ENCODE measurements around the gene LMBR1.
"Not testable (repeated sequence)": the region's sequence is repeated elsewhere in the genome, so short reads cannot be mapped to it uniquely, and the experiment has no call there.

LMBR1 gene

DNA sequence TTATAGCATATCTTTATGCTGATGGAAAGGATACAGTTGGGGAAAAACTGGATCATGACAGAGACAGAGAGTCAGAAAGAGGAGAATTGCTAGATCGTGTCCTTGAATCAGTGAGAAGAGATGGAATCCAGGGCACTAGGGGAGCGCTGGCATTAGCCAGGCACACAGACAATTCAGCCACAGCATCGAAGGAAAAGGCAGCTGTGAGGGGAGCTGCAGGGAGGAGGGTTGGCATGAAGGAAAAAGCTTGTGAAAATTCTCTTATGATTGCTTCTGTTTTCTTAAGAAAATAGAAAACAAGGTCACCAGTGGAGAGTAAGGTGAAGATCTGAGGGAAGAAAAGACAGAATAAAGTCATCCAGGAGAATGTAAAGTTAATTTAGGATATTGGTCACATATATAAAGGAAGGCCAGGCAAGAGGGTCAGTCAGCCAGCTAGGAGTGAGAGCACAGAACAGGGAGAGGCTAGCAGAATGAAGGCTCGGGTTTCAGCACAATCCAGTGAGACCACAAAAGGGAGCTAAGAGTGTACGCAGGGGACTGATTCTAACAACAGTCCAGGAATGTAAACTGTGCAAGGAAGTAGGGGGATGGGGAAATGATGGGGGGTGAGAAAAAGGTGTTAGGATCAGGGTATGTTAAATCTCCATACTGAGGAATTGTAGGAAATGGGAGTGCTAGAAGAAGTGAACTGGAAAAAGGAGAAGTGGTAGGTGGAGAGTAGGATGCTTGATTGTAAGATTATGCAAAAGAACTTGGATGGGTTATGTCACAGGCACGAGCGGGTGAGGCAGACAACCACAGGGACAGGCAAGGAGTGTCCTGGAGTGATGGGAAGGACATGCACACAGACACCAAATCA lies 140.4 kb downstream of the LMBR1 start:
- no peak for DNase-seq

DNA sequence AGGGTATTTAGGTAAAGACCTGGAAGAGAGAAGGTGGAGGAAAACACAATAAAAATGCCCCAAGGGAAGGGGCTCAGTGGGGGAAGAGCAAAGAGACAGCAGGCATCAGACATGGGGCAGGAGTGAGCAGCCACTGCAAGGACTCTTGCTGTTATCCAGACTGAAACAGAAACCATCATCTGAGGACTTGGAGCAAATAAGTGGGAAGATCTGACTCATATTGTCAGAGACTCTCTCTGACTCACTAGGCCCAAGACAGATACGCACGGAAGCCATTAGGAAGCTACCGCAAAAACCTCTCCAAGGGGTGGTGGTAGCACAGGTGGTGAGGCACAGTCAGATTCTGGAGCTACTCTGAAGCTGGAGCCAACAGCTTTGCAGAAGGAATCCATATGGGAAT lies 141.7 kb downstream of the LMBR1 start:
- DNase-seq = no peak

DNA sequence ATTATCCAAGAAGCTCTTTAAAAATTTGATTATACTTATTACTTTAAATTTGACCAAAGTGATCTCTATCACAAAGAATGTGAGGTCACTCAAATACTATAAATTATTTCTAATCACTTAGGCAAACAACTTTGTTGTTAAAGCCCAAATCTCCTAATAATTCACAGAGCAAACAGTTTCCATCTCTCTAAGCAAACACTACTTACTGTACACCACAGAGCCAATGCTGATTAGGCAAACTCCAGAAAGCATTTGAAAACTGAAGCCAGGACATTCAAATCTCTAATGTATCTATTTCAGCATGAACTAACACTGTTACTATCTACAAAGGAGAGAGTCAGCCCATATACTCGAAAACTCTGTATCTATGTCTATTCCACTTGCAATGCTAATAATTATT lies 145.3 kb downstream of the LMBR1 start:
- no peak for DNase-seq

DNA sequence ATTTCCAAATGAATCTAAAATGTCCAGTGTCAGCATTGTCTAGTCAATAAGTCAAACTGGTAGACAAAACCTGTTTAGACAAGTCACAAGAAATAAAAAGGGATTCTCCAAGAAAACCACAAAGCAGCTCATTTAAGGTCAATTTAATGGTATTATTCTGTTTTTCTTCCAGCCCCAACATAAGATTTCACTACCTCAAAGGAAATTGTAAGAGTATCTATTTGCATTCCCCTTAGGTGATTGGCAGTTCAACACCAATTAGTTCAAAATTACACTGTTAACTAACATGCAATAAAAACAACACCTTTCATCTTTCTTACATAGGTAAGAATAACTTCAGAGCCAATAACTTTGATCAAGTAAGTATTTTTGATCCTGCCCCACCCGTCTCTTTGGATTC lies 146.1 kb downstream of the LMBR1 start:
- DNase-seq = no peak

DNA sequence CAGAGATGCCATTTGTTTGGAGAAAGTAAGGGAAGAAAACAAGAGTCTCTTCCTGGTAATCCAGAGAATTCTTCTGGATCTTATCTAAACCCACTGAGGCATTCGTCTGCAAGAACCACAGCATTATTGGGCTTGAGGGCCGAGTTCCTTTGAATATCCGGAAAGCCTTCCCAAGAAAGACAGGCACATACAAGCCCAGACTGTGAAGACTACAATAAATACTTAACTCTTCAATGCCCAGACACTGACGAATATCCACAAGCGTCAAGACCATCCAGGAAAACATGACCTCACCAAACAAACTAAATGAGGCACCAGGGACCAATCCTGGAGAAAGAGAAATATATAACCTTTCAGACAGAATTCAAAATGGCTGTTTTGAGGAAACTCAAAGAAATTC lies 153.4 kb downstream of the LMBR1 start:
- no peak for DNase-seq

DNA sequence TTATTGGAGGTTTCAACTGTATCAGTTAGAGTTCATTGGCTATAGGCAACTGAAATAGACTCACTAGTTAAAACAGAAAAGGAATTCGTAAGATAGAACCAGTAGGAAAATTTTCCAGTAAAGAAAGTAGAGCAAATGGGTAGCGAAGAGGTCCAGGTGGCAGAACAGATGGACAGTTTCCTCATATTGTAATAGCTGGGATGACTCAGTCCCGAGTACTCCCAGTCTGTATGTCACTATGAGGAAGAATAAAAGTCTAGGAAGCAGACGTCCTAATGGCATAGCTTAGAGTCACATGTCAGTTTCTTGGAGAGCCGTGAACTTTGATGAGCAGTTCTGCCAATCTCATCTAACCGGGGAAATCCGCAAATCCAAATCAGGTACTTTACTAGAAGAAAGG lies 157.1 kb downstream of the LMBR1 start:
- DNase-seq = no peak

DNA sequence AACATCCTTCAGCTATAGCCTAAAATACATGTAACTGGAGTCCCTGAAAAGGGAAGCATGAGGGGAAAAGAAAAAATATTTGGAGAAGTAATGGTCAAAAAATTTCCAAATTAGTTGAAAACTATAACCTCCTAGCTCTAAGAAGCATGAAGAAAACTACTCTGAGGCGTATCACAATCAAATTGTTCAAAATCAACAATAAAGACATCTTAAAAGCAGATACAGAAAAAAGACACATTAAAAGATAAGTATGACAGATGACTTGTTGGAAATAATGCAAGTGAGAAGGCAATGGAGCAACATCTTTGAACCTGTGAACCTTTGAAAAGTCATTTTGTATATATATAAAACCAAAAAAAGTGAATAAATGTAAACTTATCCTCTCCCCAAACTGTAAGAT lies 159.3 kb downstream of the LMBR1 start:
- DNase-seq = no peak

DNA sequence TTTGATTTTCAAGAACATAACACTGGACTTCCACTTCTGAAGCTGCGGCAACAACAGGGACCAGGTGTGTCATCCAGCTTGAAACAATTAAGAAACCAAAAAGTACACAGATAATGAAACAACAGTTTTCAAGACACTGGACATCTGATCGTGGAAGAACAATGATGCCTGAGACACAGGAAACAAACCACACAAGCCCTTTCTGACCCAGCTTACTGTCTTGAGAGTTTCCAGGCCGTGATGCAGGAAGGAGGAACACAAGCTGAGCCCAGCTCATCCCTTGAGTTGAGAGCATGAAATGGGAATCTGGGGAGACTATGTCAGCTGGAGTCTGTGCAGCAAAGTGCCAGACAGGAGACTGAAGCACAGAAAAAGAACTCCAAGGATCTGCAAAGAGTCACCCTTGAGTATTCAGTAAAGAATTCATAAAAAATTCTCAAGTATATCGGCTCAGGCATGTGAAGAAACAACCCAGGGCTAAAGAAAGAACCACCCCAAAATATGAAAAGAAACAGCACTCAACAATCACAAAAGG lies 160.8 kb downstream of the LMBR1 start:
- DNase-seq = no peak

DNA sequence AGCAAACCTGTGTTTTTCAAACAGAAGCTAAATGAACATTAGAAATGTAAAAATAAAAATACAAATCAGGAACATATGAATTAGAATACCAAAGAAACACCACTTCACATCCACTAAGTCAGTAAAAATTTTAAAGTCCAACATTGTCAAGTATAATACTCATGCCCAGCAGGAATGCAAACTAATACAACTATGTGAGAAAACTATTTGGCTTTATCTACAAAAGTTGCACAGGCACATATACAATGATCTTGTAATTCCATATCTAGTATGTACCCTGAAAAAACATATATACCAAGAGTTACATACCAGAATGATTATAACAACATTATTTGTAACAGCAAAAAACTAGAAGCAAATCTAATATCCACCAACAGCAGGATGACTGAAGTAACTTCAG lies 161.3 kb downstream of the LMBR1 start:
- DNase-seq = no peak

DNA sequence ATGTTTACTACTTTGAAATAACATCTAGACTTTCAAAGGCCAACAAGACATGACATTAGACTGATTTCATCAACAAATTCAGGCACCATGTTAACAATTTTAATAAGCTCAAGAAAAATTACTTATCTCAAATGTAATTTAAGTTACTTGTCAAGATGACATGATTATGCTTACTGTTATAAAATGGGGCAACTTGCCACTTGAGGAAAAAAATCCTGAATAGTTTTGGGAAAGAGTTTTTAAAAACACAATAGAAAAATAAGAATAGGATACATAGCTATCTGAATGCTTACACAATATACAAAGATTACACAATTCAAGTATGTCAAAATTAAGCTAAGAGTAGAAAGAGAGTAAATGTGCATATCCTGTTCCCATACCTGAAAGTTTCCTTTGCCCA lies 167.0 kb downstream of the LMBR1 start:
- no peak for DNase-seq

DNA sequence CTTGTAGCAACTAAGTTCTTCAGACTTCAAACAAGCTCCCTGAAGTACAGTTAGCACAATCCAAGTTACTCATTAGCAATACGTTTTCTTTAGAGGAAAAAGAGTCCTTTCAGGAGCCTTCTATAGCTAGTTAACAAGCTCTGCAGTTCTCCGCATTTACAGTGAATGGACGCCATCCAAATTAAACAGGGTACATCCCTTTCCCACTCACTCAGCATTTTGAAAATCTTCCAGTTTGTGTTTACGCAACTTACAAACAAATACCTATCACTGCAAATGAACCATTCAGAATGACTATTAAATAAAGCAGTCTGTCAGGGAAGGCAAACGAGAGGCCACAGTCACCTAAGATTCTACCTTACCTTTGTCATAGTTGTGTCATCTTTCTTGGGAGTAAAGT lies 167.9 kb downstream of the LMBR1 start:
- no peak for DNase-seq

DNA sequence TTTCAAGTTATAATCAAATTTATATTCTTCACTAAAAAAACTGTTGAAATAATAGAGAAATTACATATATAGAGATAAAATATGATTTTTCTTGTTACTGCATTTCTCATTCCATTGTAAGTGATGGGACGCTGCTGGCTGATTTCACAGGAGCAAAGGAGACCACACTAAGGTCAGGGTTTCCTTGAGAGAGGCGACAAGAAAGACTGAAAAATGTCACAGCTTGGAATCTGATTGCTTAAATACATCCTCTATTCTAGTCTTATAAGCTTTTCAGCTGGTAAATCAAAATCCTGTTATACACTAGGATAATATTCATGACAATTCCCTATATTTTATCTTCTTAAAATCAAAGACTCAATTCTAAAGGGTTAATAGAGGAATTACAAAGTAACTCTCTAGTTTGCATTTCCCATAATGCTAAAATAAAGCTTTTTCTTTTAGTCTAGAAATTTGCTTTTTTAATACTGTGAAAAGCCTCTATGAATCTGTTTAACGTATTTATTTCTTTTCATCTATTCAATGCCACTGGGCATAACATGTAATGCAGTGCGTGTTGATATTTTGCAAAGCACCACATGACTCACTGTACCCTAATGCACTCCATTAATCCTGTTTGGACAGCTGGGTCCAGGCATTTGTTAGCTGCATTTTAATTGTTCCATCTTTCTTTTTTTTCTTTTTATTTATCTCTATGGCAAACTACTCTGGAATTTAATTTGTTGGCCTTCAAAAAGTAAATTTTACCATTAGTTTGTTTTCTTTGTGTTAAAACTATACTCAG lies 170.7 kb downstream of the LMBR1 start:
- DNase-seq = peak; percentile 0

DNA sequence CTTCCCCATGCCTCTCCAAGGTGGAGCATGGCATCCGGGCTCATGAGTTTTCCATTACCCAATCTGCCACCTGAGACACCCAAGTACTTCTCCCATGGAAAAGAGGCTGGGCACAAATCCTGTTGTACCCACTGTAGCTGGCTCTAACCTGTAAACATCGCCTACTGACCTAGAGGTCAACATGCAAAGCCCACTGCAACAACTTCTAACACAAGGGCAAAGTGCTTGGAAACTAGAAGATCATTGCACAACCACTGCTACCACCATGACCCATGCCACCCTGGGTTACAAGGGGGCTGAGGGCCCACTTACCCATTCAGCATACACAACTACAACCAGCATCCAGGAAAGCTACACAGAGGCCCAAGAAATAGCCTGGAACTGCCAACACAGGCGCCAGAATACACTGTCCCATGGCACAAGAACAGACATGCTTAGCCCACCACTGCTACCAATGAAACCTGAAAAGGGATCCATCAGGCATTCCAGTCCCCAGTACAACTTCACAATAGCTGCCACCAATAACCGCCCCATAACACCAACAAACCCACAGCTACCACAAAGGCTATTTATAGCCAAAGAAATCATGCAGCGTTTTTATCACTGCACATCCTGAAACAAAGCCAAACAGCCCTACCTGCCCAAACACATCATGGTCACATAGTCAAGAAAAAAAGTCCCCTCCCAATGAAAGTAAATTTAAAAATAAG lies 189.1 kb downstream of the LMBR1 start:
- DNase-seq = no peak

DNA sequence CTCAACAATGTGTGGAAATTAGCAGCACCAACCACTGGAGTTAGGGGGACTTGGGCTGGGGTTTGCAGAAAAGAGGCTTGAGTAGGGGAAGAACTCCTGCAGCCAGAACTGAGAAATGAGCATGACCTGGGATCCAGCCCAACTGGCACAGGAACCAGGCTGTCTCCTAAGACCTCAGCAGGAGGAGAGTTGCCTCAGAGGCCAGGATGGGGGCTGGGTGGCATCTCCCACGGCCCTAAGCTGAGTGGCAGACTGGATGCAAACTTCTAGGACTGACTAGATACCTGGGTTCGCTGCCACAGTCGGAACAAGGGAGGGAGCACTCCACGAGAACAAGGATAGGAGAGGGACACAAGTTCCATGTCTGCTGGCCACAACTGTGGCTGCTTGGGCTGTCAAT lies 189.8 kb downstream of the LMBR1 start:
- DNase-seq = no peak

DNA sequence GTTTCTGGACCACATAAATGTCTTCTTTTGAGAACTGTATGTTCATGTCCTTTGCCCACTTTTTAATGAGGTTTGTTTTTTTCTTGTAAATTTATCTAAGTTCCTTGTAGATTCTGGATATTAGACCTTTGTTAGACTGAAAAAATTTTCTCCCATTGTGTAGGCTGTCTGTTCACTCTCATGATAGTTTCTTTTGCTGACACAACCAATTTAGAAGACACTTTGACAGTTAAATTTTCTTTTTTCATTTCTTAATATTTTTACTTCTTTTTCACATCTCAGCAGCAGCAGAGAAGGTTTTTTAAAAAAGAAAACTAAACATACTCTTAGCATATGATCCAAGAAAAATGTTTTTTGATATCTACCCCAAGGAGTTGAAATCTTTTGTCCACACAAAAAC lies 190.6 kb downstream of the LMBR1 start:
- DNase-seq = no peak

DNA sequence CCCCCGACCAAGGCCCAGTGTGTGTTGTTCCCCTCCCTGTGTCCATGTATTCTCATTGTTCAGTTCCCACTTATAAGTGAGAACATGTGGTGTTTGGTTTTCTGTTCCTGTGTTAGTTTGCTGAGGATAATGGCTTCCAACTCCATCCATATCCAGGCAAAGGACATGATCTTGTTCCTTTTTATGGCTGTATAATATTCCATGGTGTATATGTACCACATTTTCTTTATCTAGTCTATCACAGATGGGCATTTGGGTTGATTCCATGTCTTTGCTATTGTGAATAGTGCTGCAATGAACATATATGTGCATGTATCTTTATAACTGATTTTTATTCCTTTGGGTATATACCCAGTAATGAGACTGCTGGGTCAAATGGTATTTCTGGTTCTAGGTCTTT lies 191.2 kb downstream of the LMBR1 start:
- not testable (repeated sequence) for DNase-seq

DNA sequence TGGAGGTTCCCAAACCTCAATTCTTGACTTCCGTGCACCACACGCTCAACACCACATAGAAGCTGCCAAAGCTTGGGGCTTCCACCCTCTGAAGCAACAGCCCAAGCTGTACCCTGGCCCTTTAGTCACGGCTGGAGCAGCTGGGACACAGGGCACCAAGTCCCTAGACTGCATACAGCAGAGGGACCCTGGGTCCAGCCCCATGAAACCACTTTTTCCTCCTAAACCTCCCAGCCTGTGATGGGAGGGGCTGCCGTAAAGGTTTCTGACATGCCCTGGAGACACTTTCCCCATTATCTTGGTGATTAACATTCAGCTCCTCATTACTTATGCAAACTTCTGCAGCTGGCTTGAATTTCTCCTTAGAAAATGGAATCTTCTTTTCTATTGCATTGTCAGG lies 194.5 kb downstream of the LMBR1 start:
- DNase-seq = not testable (repeated sequence)

DNA sequence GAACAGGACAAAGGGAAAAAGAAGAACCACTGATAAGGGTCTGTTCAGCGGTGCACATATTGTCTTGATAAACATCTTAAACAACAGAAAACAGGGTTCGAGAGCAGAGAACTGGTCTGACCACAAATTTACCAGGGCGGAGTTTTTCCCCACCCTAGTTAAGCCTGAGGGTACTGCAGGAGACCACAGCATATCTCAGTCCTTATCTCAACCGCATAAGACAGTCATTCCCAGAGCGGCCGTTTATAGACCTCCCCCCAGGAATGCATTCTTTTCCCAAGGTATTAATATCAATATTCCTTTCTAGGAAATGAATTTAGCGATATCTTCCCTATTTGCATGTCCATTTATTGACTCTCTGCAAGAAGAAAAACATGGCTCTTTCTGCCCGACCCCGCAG lies 195.7 kb downstream of the LMBR1 start:
- DNase-seq = not testable (repeated sequence)

DNA sequence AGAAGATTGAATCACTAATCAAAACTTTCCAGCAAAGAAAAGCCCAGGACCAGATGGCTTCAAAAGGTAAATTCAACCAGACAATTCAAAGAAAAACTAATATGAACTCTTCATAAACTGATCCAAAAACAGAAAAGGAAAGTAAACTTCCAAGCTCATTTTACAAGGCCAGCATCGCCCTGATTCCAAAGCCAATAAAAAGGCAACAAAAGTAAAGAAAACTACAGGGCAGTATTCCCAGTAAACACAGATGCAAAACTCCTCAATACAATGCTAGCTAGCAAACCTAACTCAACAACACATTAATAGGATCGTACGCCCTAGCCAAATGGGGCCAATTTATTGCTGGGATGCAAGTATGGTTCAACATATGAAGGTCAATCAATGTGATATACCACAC lies 199.4 kb downstream of the LMBR1 start:
- DNase-seq = no peak

DNA sequence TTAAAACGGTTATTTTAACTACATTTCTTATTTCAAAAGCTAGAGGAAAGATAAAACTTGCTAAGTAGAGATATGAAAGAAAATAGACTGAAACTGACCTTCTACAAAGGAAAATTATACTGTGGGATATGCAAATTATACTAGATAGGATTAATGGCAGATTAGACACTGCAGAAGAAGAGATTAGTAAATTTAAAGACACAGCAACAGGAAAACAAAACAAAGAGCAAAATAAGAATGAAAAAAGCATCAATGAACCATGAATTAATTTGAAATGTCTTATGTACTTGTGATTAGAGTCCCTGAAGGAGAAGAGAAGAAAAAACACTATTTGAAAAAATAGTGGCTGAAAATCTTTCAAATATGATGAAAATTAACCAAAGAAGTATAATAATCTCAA lies 200.1 kb downstream of the LMBR1 start:
- no peak for DNase-seq

DNA sequence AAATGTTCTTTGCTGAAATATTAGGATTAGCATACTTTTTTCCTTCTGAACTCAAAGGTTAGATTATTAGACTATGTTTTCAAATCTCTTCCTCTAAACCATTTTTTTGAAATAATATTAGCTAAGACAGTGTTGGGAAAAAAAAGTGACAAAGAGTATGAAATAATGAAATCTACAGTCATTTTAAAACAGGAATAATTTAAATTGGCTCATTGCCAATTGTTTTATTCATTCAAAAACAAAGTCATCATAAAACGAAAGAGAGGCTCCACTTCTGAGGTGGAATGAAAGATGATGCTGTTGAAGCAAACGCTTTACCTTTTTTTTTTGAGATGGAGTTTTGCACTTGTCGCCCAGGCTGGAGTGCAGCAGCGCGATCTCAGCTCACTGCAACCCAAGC lies 201.2 kb downstream of the LMBR1 start:
- no peak for DNase-seq

DNA sequence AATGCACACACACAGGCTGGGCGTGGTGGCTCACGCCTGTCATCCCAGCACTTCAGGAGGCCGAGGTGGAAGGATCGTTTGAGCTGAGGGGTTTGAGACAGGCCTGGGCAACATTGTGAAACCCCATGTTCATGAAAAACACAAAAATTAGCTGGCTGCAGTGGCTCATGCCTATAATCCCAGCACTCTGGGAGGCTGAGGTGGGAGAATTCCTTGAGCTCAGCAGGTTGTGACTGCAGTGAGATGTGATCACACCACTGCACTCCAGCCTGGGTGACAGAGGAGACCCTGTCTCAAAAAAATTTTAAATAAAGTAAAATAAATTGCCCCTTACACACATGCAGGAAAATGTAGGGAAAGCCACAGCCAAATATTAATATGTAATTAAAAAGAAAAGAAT lies 208.3 kb downstream of the LMBR1 start:
- DNase-seq = no peak

DNA sequence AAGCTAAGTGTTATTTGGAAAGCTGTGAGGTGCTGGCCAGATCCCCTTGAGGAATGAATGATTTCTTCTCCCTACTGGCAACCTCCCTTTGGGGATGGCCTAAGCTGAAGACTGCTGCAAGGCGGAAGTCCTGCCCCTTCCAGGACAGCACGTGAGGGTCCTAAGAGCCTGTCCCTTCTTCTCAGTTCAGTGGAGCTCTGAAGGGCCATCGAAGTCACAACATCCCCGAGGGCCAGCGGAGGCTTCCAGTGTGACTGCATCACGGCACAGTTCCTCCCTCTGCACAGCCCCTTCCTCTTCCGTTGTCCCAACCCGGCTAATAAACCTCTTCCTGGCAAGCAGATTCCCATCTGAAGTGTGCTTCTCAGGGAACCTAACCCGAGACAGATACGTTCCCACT lies 208.7 kb downstream of the LMBR1 start:
- no peak for DNase-seq

DNA sequence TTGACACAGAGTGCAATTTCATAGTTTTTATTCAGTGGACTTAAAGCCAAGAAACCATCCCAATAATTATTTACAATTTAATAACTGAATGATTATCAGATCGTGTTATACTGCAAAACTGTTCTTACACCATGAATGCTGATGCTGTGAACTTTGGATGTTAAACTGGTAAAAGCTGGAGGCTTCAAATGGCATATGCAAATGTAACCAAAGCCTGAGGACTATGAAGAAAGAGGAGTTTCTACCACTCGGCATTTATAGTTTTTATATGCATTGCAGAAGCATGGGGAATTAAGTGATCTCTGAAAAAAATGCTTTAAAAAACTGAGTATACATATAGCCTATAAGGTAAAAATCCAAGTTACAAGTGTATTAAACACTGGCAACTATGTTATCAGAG lies 210.1 kb downstream of the LMBR1 start:
- no peak for DNase-seq
